SK-N-MC (cell line): Measurements from ENCODE around the gene LAT.

Experiments
- EZH2 ChIP-seq: fragments of 200-600 bp; sonication (generic); IDR thresholded peaks from one replicate; pipeline ENCODE4 v1.6.1; 2017; ENCODE audit warnings: antibody characterized with exemption
- POLR2AphosphoS5 ChIP-seq: IDR thresholded peaks from 2 replicates; pipeline ENCODE4 v1.6.1; 2012; ENCODE audit warnings: mild to moderate bottlenecking, low read depth, low read length, borderline replicate concordance

DNA sequence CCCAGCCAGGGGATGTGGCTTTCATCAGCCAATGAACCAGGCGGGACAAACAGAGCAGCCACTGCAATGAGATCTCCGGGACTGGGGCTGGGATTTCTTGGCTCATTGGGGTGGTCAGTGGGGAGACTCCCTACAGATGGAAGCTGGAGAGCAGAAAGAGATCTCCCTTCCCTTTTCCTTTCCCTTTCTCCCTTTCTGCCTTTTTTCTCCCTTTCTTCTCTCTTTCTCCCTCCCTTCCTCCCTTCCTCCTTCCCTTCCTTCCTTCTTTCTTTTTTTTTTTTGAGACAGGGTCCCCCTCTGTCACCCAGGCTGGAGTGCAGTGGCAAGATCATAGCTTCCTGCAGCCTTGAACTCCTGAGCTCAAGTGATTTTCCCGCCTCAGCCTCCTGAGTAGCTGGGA lies 14.0 kb downstream of the LAT start:
- TF ChIP-seq EZH2 (no peak), POLR2AphosphoS5 (no peak)
